Endothelial cell of umbilical vein (primary cell): Measurements from ENCODE around the gene SLC24A3. TPM values are rescaled to one million over a fixed set of nuclear protein-coding genes. Genes with fewer than 3 reads are reported as not detected.

ENCODE experiments used
- BruUV-seq: library from RNA; stranded (reverse); fragments of 400-500 nt; replicated peaks from 2 replicates; lab custom pipeline; 2021; lab: Mats Ljungman, UMichigan
- CTCF ChIA-PET: fragments of 300-600, 350-600 bp; sonication (Branson Sonifier 250); formaldehyde crosslinking; loops from one replicate; lab custom pipeline; 2021; ENCODE audit warnings: antibody characterized with exemption, inconsistent platforms; lab: Charles Lee
- POLR2A ChIA-PET: fragments of 300-600, 350-600 bp; sonication (Branson Sonifier 250); formaldehyde crosslinking; loops from one replicate; lab custom pipeline; 2021; ENCODE audit warnings: antibody characterized with exemption, inconsistent platforms; lab: Charles Lee
- DNase-seq: peaks from one replicate; pipeline ENCODE4 v3.0.0-alpha.2; 2011; ENCODE audit warnings: low read depth, low spot score
- FAIRE-seq: peaks from 2 replicates; lab custom pipeline; 2011; peaks lifted over from hg19 to GRCh38; lab: Jason Lieb, UNC
- H2AFZ ChIP-seq: 2 replicates; pipeline ENCODE4 v1.6.0; 2012; ENCODE audit warnings: low read depth, low read length, control low read depth, inconsistent platforms
- H3K27ac ChIP-seq: 2 replicates; pipeline ENCODE4 v1.5.1; 2011; ENCODE audit warnings: low read depth, mild to moderate bottlenecking, control low read depth, low read length, moderate library complexity; ENCODE audit not compliant: insufficient read depth
- H3K27me3 ChIP-seq, 2 experiments: 2 replicates each; pipeline versions ENCODE4 v1.6.0 to v1.6.1; 2011; ENCODE audit warnings: low read length in 2 of 2, mixed read lengths in 1 of 2; ENCODE audit not compliant: control insufficient read depth in 2 of 2, insufficient read depth in 2 of 2
- H3K36me3 ChIP-seq, 2 experiments: 2 replicates in 1 of 2; 3 replicates in 1 of 2; pipeline ENCODE4 v1.5.1; 2011; ENCODE audit warnings: low read length in 2 of 2, mild to moderate bottlenecking in 1 of 2, moderate library complexity in 1 of 2; ENCODE audit not compliant: control insufficient read depth in 2 of 2, insufficient read depth in 2 of 2; ENCODE audit errors: extremely low read depth in 1 of 2
- H3K4me1 ChIP-seq: 3 replicates; pipeline ENCODE4 v1.5.1; 2011; ENCODE audit warnings: mild to moderate bottlenecking, low read length; ENCODE audit not compliant: control insufficient read depth, insufficient read depth; ENCODE audit errors: extremely low read depth
- H3K4me2 ChIP-seq: 2 replicates; pipeline ENCODE4 v1.6.1; 2011; ENCODE audit warnings: low read length, control low read depth, mixed read lengths; ENCODE audit not compliant: insufficient read depth
- H3K4me3 ChIP-seq, 3 experiments: fragments of 200-600 bp in 1 of 3; sonication (generic), shearing (Covaris generic) in 1 of 3; replicated peaks in 1 of 3; 2 replicates each; pipeline ENCODE4 v1.5.1; 2011 to 2016; ENCODE audit warnings: control low read depth in 3 of 3, low read length in 3 of 3, mild to moderate bottlenecking in 2 of 3, inconsistent platforms in 1 of 3, low read depth in 1 of 3, moderate library complexity in 1 of 3; ENCODE audit not compliant: insufficient read depth in 1 of 3
- H3K79me2 ChIP-seq: 2 replicates; pipeline ENCODE4 v1.6.0; 2012; ENCODE audit warnings: low read length, inconsistent platforms; ENCODE audit not compliant: control insufficient read depth, insufficient read depth
- H3K9ac ChIP-seq: replicated peaks from 2 replicates; pipeline ENCODE3; 2011; ENCODE audit warnings: low read length, control low read depth; ENCODE audit not compliant: insufficient read depth; ENCODE audit errors: extremely low read depth
- H3K9me1 ChIP-seq: replicated peaks from 3 replicates; pipeline ENCODE4 v1.6.0; 2011; ENCODE audit warnings: mild to moderate bottlenecking, low read length; ENCODE audit not compliant: control insufficient read depth, insufficient read depth; ENCODE audit errors: extremely low read depth
- H3K9me3 ChIP-seq: replicated peaks from 2 replicates; pipeline ENCODE4 v1.5.1; 2012; ENCODE audit warnings: low read length, inconsistent platforms; ENCODE audit not compliant: control insufficient read depth, insufficient read depth
- H4K20me1 ChIP-seq: replicated peaks from 2 replicates; pipeline ENCODE3; 2011; ENCODE audit warnings: mild to moderate bottlenecking, low read length; ENCODE audit not compliant: control insufficient read depth, insufficient read depth; ENCODE audit errors: extremely low read depth
- EZH2 ChIP-seq: IDR thresholded peaks from 2 replicates; pipeline ENCODE4 v1.6.1; 2012; ENCODE audit warnings: borderline replicate concordance, low read depth, mild to moderate bottlenecking, moderate library complexity, low read length, inconsistent platforms; ENCODE audit not compliant: severe bottlenecking
- POLR2AphosphoS5 ChIP-seq: IDR thresholded peaks from 2 replicates; pipeline ENCODE4 v1.6.1; 2012; ENCODE audit warnings: low read depth, mild to moderate bottlenecking, control low read depth, low read length, moderate library complexity; ENCODE audit not compliant: insufficient read depth
- dilution Hi-C: fragments of 300-500 bp; cut with MboI; formaldehyde crosslinking; loops from one replicate; pipeline ENCODE4 v1.15.0; 2019; ENCODE audit warnings: low sequenced_read_pairs; ENCODE audit not compliant: extremely low pct_ligation_motif_present
- intact Hi-C: fragments of 100-400 bp; cut with micrococcal nuclease; formaldehyde crosslinking; loops from one replicate; pipeline ENCODE4 v1.10.0; 2022
- polyA plus RNA-seq, 4 experiments: library from polyadenylated mRNA; depleted of rRNA in 3 of 4; stranded (reverse) in 3 of 4; unstranded in 1 of 4; fragments of >200 nt; gene quantifications; 2 replicates each; pipeline versions ENCODE4 v1.2.1 to v1.2.3, GENCODE V29; 2011 to 2012; ENCODE audit warnings: missing spikeins in 1 of 4
- total RNA-seq: library from RNA; stranded (reverse); gene quantifications from 2 replicates; pipeline ENCODE4 v1.2.3, GENCODE V29; 2021
- TF ChIP-seq, protein P1 (sequence below), 2 donors: IDR thresholded peaks; 1 replicate in 1 of 2; 2 replicates in 1 of 2; pipeline ENCODE4 v1.5.1; 2011; ENCODE audit warnings: low read length in 2 of 2, mild to moderate bottlenecking in 2 of 2, moderate library complexity in 2 of 2, control low read depth in 1 of 2, inconsistent platforms in 1 of 2, low read depth in 1 of 2; ENCODE audit not compliant: insufficient read depth in 1 of 2; ENCODE audit errors: extremely low read depth in 1 of 2

SLC24A3 gene
- total and polyA plus RNA-seq, 2 donors (not counting 3 experiments of a cell fraction or from before 2014, with no cell fraction given): not detected

DNA sequence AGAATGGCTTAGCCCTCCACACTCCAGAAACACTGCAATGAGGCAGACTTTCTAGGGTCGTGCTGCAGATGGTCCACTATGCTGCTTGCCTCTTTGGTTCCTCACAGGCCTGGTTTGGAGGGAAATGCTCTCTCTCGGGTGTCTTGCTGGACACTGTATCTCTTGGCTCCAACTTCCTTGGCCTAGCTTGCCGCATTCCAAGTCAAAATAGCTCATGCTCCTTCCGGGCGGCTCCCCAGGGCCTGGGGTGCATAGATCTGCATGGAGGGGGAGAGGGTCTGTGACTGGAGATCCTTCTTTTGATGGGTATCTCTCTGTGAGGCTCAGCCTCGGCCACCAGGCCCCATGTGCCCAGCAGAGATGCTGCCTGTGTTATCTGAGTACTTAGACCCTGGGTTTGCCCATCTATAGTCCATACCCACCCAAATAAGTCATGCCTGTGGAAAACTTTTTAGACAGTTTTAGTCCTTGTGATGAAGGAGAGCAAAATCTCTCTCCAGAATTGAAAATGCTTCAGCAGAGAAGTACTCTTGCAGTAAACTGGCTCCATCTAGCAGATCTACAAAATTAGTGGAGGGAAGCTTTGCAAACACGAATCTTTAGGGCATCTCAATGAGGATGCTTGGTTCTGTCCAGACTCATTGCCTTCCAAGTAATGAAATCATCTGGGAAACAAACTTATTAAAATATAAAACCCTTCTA, 281.5 kb downstream of the SLC24A3 start:
- dilution Hi-C loops: no loop called here

More for the DNA sequence above, 281.5 kb downstream of the SLC24A3 start:
- Histone ChIP-seq H4K20me1 (no peaks in the 10 kb centered on the region), H3K9ac (no peak overlapping the region), H3K79me2 (no peaks in the 10 kb centered on the region), H3K36me3 (no peaks in the 10 kb centered on the region), H3K4me2 (no peak overlapping the region), H3K27ac (no peak overlapping the region), H3K4me1 (no peaks in the 10 kb centered on the region), H3K4me3 (no peak overlapping the region), H3K9me3 (no peaks in the 10 kb centered on the region), H2AFZ (no peak overlapping the region), H3K27me3 (no peaks in the 10 kb centered on the region), H3K9me1 (no peaks in the 10 kb centered on the region)
- DNase-seq (no peak), FAIRE-seq (no peak)
- TF ChIP-seq, protein P1, sequence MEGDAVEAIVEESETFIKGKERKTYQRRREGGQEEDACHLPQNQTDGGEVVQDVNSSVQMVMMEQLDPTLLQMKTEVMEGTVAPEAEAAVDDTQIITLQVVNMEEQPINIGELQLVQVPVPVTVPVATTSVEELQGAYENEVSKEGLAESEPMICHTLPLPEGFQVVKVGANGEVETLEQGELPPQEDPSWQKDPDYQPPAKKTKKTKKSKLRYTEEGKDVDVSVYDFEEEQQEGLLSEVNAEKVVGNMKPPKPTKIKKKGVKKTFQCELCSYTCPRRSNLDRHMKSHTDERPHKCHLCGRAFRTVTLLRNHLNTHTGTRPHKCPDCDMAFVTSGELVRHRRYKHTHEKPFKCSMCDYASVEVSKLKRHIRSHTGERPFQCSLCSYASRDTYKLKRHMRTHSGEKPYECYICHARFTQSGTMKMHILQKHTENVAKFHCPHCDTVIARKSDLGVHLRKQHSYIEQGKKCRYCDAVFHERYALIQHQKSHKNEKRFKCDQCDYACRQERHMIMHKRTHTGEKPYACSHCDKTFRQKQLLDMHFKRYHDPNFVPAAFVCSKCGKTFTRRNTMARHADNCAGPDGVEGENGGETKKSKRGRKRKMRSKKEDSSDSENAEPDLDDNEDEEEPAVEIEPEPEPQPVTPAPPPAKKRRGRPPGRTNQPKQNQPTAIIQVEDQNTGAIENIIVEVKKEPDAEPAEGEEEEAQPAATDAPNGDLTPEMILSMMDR (IDR thresholded peaks at IDR 0.05; ENCODE audit: extremely low read depth in 1 of 2, insufficient read depth in 1 of 2, low read depth in 1 of 2, low read length in 2 of 2): no peak
- no peak for TF ChIP-seq EZH2
- no peak for TF ChIP-seq POLR2AphosphoS5
- intact Hi-C loops: no loop called here
- CTCF ChIA-PET: no interaction called here
- POLR2A ChIA-PET: no interaction called here
- no TSS peak for BruUV-seq
